HG02870 (cell line): Measurements from ENCODE around the gene GATAD2B.
A peak's percentile ranks its signal among the peaks of the same experiment; 100 is the strongest.
"Not testable (repeated sequence)": the region's sequence is repeated elsewhere in the genome, so short reads cannot be mapped to it uniquely, and the experiment has no call there.

Source experiments
- ATAC-seq: cut with Tn5 transposase; IDR thresholded peaks from one replicate; pipeline ENCODE4 v1.9.1; 2021; ENCODE audit warnings: mild to moderate bottlenecking, moderate library complexity; ENCODE audit not compliant: unreplicated experiment

The GATAD2B gene

DNA sequence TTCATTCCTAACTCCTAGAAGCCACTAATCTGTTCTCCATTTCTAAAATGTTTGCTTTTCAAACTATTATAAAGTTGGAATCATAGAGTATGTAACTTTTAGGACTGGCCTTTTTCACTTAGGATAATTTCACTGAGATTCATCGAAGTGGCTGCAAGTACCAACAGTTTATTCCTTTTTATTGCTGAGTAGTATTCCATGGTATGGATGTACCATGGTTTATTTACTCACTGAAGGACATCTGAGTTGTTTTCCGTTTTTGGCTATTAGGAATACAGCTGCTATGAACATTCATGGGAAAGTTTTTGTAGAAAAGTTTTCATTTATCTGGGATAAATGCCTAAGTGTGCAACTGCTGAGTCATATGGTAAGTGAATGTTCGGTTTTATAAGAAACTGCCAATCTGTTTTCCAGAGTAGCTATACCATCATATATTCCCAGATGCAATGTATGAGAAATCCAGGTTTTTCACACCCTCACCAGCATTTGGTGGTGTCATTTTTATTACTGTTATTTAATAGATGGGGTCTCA lies 81.2 kb downstream of the GATAD2B start:
- no peak for ATAC-seq

DNA sequence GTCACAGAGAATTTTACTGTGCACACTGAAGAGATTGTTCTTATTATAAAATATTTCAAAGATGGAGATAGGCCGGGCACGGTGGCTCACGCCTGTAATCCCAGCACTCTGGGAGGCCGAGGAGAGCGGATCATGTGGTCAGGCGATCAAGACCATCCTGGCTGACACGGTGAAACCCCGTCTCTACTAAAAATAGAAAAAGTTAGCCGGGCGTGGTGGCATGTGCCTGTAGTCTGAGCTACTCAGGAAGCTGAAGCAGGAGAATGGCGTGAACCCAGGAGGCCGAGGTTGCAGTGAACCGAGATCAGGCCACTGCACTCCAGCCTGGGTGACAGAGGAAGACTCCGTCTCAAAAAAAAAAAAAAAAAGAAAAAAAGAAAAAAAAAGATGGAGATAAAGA lies 82.0 kb downstream of the GATAD2B start:
- not testable (repeated sequence) for ATAC-seq

DNA sequence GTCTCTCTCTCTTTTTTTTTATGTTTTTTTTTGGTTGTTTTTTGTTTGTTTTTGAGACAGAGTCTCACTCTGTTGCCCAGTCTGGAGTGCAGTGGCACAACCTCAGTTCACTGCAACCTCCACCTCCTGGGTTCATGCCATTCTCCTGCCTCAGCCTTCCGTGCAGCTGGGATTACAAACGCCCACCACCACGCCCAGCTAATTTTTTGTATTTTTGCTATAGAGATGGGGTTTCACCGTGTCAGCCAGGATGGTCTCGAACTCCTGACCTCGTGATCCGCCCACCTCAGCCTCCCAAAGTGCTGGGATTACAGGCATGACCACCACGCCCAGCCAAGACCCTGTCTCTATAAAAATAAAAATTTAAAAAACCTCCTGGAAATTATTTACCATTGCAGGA lies 88.8 kb downstream of the GATAD2B start:
- ATAC-seq: not testable (repeated sequence)

DNA sequence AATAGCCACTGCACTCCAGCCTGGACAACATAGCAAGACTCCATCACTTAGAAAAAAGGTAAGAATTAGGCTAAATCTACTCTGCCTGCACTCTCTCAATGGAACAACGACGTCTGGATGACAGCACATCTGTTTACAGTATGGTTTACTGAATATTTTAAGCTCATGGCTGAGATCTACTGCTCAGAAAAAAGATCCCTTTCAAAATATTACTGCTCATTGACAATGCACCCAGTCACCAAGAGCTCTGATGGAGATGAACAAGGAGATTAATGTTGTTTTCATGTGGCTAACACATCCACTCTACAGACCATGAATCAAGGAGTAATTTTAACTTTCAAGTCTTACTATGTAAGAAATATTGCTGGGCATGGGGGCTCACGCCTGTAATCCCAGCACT lies 89.6 kb downstream of the GATAD2B start:
- no peak for ATAC-seq

DNA sequence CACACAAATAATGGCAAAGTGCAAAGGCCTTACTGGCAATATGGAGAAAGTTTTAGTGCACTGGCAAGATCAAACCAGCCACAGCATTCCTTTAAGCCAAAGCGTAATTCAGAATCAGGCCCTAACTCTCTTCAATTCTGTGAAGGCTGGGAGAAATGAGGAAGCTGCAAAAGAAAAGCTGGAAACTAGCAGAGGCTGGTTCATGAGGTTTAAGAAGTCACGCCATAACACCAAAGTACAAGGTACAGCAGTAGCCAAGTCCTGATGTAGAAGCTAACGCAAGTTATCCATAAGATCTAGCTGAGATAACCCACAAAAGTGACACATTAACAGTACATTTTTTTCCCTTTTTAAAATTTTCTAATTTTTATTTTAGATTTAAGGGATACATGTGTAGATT lies 90.5 kb downstream of the GATAD2B start:
- no peak for ATAC-seq

DNA sequence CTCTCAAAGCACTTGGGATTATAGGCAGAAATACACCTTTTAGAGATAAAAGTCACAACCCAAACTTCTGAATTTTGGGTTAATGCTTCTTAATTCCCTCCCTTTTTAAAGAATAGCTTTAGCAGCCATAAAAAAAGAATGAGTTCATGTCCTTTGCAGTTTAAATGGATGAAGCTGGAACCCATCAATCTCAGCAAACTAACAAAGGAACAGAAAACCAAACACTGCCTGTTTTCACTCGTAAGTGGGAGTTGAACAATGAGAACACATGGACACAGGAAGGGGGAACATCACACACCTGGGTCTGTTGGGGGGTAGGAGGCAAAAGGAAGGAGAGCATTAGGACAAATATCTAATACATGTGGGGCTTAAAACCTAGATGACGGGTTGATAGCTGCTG lies 91.7 kb downstream of the GATAD2B start:
- no peak for ATAC-seq

DNA sequence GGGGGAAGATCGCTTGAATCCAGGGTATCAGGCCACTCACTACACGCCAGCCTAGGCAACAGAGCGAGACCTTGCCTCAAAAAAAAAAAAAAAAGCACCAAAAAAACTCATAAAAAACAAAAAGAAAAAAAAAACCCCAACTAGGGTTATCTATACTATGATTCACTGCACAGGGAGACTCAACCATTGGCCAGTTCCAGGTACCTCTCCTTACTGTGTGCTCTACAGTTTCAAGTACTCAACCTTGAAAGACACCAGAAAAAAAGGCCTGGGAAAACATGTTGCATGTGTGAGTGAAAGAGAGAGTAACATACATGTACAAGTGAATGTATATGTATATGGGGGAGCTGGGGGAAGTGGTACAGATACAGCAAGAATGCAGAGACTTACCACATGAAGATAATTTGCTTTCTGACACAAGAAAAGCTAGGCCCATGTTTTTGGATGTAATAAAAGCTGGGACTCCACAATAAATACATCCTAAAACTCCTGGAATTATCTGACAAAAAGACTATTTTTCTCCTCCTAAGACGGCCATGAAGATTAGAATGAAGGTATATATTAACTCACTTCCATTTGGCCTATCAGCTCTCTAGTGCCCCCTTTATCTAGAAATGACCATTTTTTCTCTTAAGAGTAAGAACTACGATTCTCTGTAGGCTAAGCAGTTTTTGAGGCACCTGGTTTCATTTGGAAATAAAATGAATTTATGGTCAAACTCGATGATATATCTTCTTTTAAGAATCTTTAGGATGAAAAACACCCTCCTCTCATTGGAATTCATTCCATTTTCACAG lies 95.4 kb downstream of the GATAD2B start:
- no peak for ATAC-seq

DNA sequence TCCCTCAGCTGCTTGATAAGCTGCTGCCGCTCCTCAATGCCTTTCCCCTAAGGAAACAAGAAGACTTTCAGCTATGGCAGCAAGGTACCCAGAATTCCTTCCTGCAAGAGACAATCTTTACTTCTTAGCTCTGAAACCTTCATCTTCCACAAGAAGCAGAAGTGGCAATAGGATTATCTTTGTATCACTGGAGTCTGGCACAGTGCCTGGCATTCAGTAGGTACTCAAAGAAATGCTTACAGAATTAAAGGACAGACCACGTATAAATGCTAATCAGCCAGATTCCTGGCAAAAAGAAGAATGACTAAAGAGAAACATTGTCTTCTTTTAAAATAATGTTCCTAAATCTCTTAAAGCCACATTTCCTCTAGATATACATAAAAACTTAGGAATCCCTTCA lies 103.9 kb downstream of the GATAD2B start:
- no peak for ATAC-seq

DNA sequence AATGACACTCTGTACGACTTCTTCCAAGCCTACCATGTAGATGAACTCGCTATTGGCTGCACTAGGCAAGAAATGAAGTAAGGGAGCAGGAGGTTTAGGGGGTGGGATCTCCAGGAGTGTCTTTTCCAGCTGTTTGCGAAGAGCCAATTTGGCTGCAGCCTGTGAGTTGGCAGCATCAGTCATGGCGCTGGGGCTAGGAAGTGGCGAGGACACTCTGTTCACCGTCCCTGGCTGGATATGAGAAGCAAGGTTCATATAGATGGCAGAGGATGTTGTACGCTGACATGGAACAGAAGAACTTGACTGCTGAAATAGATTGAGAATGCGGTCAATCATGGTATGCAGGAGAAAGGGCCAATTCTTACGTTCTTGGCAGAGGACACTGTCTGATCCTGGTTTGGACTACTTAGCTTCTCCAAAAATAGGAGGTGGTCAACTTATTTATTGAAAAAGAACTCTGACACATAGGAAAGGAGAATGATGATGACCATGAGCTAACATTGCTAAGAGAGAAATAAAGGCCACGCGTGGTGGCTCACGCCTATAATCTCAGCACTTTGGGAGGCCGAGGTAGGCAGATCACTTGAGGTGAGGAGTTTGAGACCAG lies 106.4 kb downstream of the GATAD2B start:
- no peak for ATAC-seq

DNA sequence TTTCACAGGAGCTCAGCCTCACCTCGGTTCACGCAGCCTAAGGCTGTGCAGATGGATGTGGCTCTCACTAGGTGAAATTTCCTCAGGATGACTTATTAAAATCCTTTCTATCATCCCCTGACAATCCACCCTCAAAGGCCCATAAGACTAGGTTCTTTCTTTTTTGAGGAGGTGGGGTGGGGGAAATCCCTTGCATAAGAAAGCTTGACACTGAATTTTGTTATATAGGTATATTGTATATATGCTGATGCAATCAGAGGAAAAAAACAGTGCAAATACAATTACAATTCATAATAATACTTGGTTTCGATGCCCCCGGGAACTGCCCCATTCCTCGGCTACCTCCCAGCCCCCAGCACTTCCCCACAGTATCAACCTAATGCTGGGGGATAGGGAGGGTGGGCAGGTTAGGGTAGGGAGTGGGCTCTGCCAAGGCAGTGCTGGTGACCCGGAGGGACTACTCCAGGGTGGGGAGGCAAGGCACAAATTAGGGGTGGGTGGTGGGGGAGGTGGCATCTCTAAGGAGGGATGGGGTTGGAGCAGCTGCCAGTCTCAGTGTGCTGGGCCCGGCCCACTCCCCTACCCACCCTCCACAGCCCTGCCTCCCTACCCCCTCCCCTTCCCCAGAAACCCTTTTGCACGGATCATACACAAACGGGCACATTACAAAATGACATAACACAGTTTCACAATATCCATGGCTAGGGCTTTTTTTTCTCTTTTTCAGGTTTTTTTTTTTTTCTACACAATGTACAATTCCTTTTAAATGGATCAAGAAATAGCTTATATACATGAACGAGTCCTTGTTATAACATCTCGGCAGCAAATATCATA lies 116.7 kb downstream of the GATAD2B start:
- ATAC-seq: no peak

DNA sequence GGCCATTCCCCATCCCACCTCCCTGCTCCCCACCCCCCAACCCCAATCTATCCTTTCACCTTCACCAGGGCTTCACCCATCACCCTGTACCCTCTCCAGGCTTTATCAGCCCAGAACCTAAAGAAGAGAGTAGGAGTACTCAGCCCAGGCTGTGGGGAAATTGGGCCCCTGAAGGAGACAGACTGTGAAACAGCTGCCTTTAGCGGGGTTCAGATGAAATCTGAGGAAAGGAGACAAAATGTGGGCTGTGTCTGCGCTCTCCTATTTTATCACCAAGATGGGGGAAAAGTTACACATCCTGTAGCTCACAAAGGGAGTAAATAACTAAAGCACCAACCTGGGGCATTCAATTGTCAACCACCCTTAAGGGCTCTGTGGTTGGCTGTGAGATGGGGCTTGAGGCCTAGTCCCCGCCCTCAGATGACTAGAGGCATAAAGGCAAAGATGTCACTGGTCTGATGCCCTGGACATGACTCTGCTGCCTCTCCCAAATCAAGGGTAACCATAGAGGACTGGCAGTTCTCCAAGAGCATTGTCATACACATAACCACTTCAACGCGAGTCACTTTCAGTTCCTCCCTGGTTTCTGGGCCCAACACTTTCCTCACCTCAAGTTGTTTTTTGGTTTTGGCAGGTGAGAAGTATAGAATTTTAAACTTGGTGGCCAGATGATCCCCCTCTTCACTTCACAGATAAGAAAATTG lies 117.6 kb downstream of the GATAD2B start:
- peak; percentile 85 for ATAC-seq

DNA sequence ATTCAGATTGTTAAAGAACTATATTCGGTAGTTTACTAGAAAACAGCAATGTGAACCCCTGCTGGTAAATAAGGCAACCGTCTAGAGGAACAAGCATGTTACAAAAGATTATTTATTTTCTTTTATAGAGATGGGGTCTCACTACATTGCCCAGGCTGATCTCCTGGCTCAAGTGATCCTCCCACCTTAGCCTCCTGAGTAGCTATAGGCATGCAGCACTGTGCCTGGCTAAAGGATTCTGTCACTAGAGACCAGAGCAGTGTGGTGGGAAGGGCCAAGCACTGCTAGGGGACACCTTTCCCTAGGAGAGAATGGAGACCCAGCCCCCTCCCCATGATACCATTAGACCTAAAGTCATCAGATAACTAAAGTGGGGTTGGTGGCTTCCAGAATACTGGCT lies 118.7 kb downstream of the GATAD2B start:
- ATAC-seq: no peak

DNA sequence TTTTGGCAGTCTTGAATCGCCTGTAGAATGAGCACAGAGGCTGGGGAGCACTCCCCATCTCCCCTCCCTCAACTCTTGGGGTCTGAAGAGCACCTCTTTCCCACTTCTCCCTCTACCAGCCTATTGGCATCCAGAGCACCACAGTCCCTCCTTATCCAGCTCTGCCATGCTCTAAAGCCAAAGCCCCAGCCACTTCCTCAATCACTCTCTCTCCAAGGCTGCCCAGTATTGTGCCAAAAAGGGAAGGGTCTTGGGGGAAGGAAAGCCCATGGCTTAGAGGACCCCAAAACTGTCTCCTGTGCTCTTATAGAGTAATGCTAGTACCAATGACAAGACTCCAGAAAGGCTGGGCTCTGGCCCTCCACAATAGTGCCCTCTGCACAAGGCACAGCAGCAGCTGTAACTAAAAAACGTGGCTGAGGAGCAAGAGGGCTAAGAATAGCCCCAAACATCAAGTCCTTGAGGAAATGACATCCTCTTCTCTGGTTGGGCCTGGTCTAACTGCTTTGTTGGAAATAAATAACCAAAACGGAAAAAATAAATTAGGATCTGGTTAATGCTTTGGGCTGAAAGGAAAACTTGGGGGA lies 119.2 kb downstream of the GATAD2B start:
- no peak for ATAC-seq

DNA sequence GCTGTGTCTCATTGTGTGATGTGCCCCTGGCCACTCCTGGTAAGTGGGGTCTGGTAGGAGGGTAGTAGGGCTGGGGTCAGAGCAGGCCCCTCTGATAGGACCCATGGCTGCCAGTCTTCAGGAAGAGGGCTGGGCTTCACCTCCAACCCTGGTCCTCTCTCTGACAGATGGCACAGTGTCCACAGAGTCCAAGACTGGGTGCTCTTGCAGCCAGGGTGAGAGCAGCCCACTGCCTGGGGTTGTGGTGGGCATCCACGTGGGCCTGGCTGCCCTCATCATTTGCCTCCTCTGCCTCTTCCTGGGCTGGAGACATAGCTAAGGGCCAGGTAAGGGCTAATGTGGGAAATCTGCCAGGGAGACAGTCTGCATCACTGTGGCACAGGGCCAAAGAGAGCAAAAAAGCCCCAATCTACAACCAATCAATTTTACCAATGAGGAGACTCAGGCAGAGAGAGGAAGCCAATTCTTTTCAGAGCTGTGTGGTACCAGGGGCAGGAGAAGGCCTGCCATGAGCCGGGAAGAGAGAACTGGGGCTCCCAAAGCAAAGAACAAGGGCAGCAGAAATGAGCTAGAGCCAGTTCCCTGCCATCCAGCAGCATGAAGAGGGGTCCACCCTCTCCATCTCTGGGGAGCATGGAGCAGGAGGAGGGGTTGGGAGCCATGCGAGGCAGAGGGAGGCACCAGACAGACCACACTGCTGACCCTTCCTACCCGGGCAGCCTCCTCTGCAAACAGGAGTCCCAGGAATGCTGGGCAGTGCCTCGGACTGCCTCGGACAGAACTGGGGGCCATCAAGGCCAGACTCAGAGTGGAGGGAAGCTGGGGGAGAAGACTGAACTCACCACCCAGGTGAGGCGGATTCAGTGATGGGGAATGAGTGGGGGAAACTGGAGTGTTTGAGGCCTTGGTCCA lies 120.7 kb downstream of the GATAD2B start:
- no peak for ATAC-seq

DNA sequence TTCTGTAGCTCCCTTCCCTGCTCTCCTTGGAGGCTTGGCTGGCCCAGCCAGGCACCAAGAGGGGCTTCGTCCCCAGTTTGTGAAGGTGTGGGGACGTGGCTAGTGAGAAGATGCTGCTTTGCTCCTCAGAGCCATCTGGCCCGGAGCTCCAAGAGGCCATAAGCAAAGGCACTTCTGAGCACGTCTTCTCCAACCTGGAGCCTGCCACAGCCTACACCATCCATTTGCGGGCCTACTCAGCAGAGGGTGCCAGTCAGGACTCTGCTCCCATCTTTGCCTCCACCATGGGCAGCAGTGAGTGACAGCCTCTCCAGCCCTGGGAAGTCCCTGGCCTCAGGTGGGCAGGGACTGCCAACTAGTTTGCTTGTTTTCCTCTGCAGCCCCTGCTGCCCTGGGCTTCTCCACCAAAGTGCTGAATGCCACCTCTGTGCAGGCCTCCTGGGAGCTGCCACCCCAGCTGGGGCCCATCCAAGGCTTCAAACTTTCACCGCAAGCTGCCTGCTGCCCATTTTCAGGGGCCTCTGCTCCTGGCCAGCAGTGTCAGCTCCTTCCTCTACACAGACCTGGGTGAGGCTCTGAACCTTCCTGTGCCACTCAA lies 121.6 kb downstream of the GATAD2B start:
- ATAC-seq: no peak

DNA sequence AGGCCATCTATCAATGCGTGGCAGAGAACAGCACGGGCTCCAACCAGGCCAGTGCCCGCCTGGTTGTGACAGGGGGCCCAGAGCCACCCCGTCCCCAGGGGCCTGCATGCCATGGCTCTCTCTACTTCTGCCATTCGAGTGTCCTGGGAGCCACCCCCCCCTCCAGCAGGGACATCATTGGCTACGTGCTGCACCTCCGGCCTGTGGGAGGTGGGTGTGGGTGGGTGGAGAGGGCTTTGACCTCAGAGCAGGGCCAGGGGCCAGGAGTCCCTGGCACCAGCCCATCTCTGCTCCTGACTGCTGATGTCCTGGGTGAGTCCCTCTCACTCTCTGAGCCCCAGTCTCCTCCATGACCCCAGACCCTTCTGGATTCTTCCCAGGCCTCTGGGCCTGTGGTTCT lies 122.3 kb downstream of the GATAD2B start:
- no peak for ATAC-seq

DNA sequence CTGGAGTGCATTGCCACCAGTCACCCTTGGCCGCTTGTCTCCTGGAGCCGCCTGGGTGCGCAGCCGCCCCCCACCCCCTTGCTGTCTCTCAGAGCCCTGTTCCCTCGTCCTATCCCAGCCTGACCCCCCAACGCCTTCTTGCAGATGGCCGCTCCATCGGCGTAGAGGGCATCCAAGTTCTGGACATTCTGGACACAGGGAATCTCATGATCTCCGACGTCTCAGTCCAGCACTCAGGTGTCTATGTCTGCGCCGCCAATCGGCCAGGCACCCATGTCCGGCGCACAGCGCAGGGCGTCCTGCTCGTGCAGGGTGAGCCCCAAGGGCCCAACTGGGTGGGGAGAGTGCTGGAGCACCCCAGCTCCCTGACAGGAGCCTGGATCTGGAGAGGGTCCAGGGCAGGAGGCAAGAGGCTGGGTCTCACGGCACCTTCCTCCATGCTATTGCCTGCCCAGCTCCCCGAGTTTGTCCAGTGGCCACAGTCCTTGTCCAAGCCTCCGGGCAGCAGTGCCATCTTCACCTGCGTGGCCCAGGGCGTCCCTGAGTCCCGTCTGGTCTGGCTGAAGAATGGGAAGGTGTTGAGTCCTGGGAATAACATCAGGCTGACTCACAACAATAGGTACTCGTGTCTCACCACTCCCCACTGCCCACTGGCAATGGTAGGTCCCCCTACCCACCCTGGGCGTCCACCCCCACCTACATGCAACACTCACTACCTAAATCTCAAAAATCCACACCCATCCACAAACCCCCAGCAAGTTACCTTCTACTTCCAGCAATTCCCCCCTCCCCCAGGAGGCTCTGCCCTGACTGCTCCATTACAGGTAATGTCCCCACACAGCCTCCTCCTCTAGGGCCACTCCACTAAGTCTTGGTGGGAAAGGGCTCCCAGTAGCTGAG lies 123.0 kb downstream of the GATAD2B start:
- ATAC-seq: no peak

DNA sequence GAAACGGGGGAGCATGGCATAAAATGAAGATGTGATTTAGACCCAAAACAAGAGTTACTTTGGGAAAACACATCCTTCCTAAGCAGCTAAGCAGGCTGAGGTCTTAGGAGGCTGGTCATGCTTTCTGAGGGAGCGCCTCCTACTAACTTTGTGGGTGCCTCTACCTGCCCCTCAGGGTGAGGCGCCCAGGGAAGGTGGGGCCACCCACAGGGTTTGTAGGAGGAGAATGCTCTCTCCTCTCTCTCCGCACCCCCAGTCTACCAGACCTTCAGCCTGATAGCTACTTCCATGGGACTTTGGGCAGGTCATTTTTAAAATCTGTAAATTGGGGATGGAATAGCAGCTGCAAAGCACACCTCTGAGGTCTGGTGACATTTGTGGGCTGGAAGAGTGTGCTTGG lies 123.8 kb downstream of the GATAD2B start:
- ATAC-seq: no peak
